Trophoblast cell (in vitro differentiated cells and primary cell): ENCODE results near the gene RABEP1.

Experiments
- DNase-seq, 2 donors: peaks; one replicate each; pipeline ENCODE4 v3.0.0-alpha.2; 2016
- H2AFZ ChIP-seq: 2 replicates; pipeline ENCODE4 v1.6.1; 2013; ENCODE audit warnings: low read length, moderate library complexity, mild to moderate bottlenecking; ENCODE audit not compliant: insufficient read depth, poor library complexity
- H2AK5ac ChIP-seq: 2 replicates; pipeline ENCODE4 v1.6.1; 2013; ENCODE audit warnings: mild to moderate bottlenecking, low read length
- H2BK120ac ChIP-seq: 2 replicates; pipeline ENCODE4 v1.6.1; 2013; ENCODE audit warnings: low read length, mild to moderate bottlenecking, moderate library complexity; ENCODE audit not compliant: insufficient read depth, poor library complexity
- H2BK12ac ChIP-seq: 2 replicates; pipeline ENCODE4 v1.6.1; 2013; ENCODE audit warnings: mild to moderate bottlenecking, low read length, moderate library complexity
- H2BK5ac ChIP-seq: 2 replicates; pipeline ENCODE4 v1.6.1; 2013; ENCODE audit warnings: low read length, low read depth, moderate library complexity, mild to moderate bottlenecking; ENCODE audit not compliant: poor library complexity
- H3K14ac ChIP-seq: 2 replicates; pipeline ENCODE4 v1.6.1; 2013; ENCODE audit warnings: mild to moderate bottlenecking, low read length
- H3K18ac ChIP-seq: 2 replicates; pipeline ENCODE4 v1.6.1; 2013; ENCODE audit warnings: mild to moderate bottlenecking, low read length
- H3K23ac ChIP-seq: 2 replicates; pipeline ENCODE4 v1.6.1; 2013; ENCODE audit warnings: low read length
- H3K27ac ChIP-seq: 2 replicates; pipeline ENCODE4 v1.5.1; 2013; ENCODE audit warnings: low read depth, mild to moderate bottlenecking, inconsistent platforms, low read length, moderate library complexity
- H3K27me3 ChIP-seq: 2 replicates; pipeline ENCODE4 v1.6.1; 2013; ENCODE audit warnings: inconsistent platforms, mild to moderate bottlenecking, low read length, moderate library complexity; ENCODE audit not compliant: insufficient read depth
- H3K36me3 ChIP-seq, 2 experiments: 1 replicate in 1 of 2; 2 replicates in 1 of 2; pipeline ENCODE4 v1.6.1; 2013; ENCODE audit warnings: low read length in 2 of 2, mild to moderate bottlenecking in 2 of 2, moderate library complexity in 1 of 2; ENCODE audit not compliant: insufficient read depth in 2 of 2, control insufficient read depth in 1 of 2
- H3K4ac ChIP-seq: 2 replicates; pipeline ENCODE4 v1.6.1; 2013; ENCODE audit warnings: low read depth, mild to moderate bottlenecking, low read length, moderate library complexity
- H3K4me1 ChIP-seq, 2 experiments: 1 replicate in 1 of 2; 2 replicates in 1 of 2; pipeline ENCODE4 v1.6.1; 2013; ENCODE audit warnings: low read length in 2 of 2, mild to moderate bottlenecking in 2 of 2, moderate library complexity in 1 of 2; ENCODE audit not compliant: insufficient read depth in 2 of 2, control insufficient read depth in 1 of 2
- H3K4me2 ChIP-seq: 2 replicates; pipeline ENCODE4 v1.6.1; 2013; ENCODE audit warnings: inconsistent platforms, mild to moderate bottlenecking, low read length, moderate library complexity
- H3K4me3 ChIP-seq: 2 replicates; pipeline ENCODE4 v1.5.1; 2013; ENCODE audit warnings: mild to moderate bottlenecking, low read depth, low read length, inconsistent platforms
- H3K79me1 ChIP-seq: one replicate; pipeline ENCODE4 v1.6.1; 2013; ENCODE audit warnings: low read length
- H3K79me2 ChIP-seq: 2 replicates; pipeline ENCODE4 v1.6.1; 2013; ENCODE audit warnings: low read length, mild to moderate bottlenecking; ENCODE audit not compliant: control insufficient read depth, insufficient read depth, poor library complexity
- H3K9ac ChIP-seq: 2 replicates; pipeline ENCODE4 v1.6.1; 2013; ENCODE audit warnings: mild to moderate bottlenecking, low read length
- H3K9me3 ChIP-seq: 2 replicates; pipeline ENCODE4 v1.6.1; 2013; ENCODE audit warnings: low read depth, mild to moderate bottlenecking, control low read depth, inconsistent platforms, low read length; ENCODE audit not compliant: insufficient read depth
- H4K12ac ChIP-seq: 2 replicates; pipeline ENCODE4 v1.6.1; 2013; ENCODE audit warnings: low read depth, mild to moderate bottlenecking, low read length, moderate library complexity
- H4K8ac ChIP-seq: 2 replicates; pipeline ENCODE4 v1.6.1; 2013; ENCODE audit warnings: low read depth, mild to moderate bottlenecking, low read length, moderate library complexity
- H4K91ac ChIP-seq: one replicate; pipeline ENCODE4 v1.6.1; 2013; ENCODE audit warnings: low read depth, mild to moderate bottlenecking, low read length, moderate library complexity
- WGBS: extraction: QIAGEN DNeasy Blood & Tissue Kit; methylation state at CpG from one replicate; pipeline ENCODE4 v1.1.7; 2013; ENCODE audit warnings: missing lambda C conversion rate; ENCODE audit not compliant: insufficient read length, insufficient coverage; ENCODE audit errors: extremely low coverage; 5-methylcytosine and 5-hydroxymethylcytosine counted together

Gene RABEP1

DNA sequence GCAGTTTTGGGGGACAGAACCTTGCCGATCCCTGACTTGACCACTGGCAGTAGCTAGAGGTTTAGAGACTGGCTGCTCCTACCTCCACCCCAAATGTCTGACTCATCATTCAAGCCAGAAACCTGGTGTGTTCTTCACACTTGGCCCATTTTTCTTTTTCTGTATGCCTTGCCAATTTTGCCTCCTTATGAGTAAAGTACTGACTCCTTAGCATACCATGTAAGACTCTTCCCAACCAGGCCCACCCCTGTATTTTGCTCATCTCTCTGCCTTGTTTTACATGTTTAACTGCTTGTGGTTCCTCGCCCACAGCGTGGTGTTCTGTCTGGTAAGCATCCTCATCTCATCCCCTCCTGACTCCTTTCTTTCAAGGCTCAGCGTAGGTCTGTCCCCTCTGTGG, 99.5 kb downstream of the RABEP1 start:
- H3K4me1 ChIP-seq = no peaks in the 10 kb centered on the region
- H3K9ac ChIP-seq = no peak overlapping the region
- no peaks in the 10 kb centered on the region for H3K79me1 ChIP-seq
- H2AK5ac ChIP-seq = no peak overlapping the region
- no peaks in the 10 kb centered on the region for H3K79me2 ChIP-seq
- no peak overlapping the region for H4K91ac ChIP-seq
- WGBS = no CpG with 5 or more reads among the region's 4 CpGs
- H3K27ac ChIP-seq = no peak overlapping the region
- no peak overlapping the region for H2BK120ac ChIP-seq
- no peak overlapping the region for H2BK12ac ChIP-seq
- no peak overlapping the region for H2BK5ac ChIP-seq
- no peak overlapping the region for H3K14ac ChIP-seq
- peaks cover 36 to 64% of the 10 kb centered on the region in 2 experiments for H3K36me3 ChIP-seq
- H3K9me3 ChIP-seq = peaks cover 1% of the 10 kb centered on the region
- no peak overlapping the region for H3K4ac ChIP-seq
- no peak for DNase-seq
- H3K4me2 ChIP-seq = no peak overlapping the region
- no peak overlapping the region for H4K8ac ChIP-seq
- no peak overlapping the region for H3K4me3 ChIP-seq
- no peak overlapping the region for H4K12ac ChIP-seq
- H3K23ac ChIP-seq = no peak overlapping the region
- H3K18ac ChIP-seq = no peak overlapping the region
- H2AFZ ChIP-seq = no peak overlapping the region
- no peaks in the 10 kb centered on the region for H3K27me3 ChIP-seq

DNA sequence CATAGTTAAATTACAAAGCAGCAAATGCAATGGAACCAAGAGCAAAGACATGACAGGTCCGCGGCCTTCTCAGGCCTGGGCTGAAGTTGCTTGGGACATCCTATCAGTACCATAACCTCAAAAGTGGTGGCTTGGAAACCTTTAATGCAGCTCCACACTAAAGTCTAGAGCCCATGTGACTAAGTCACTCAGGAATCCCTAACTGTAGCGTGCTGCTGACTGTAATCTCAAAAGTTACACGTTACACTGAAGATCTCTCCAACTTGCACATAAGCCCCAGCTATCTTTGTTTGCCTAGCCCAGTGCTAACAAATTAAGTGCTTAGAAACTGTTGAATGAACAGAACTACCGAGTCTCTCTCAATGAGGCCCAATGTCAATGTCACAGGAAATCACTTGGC, 109.6 kb downstream of the RABEP1 start:
- Histone ChIP-seq H3K79me2 (no peaks in the 10 kb centered on the region), H2BK12ac (no peak overlapping the region), H4K91ac (no peak overlapping the region), H3K14ac (no peak overlapping the region), H2AFZ (no peak overlapping the region), H3K4me1 (no peaks in the 10 kb centered on the region), H3K79me1 (no peaks in the 10 kb centered on the region), H2BK120ac (no peak overlapping the region), H2AK5ac (no peak overlapping the region), H3K23ac (no peak overlapping the region), H4K12ac (no peak overlapping the region), H3K4me3 (no peak overlapping the region), H3K36me3 (peaks cover 32 to 57% of the 10 kb centered on the region in 2 experiments), H3K27ac (no peak overlapping the region), H3K9me3 (no peaks in the 10 kb centered on the region), H3K9ac (no peak overlapping the region), H3K18ac (no peak overlapping the region), H3K4ac (no peak overlapping the region), H2BK5ac (no peak overlapping the region), H3K4me2 (no peak overlapping the region), H4K8ac (no peak overlapping the region), H3K27me3 (no peaks in the 10 kb centered on the region)
- WGBS = no CpG with 5 or more reads among the region's 5 CpGs
- no peak for DNase-seq

DNA sequence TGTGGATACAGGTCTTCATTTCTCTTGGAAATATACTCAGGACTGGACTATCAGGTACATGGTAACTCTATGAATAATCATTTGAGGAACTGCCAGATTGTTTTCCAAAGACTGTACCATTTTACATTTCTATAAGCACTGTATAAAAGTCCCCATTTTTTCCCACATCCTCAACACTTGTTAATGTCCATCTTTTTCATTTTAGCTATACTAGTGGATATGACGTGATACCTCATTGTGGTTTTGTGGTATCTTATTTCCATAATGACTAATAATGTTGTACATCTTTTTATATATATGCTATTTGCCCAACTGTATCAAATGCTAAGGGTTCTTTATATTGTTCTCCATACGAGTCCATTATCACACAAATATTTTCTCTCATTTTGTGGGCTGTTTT, 114.5 kb downstream of the RABEP1 start:
- Histone ChIP-seq H3K79me1 (no peaks in the 10 kb centered on the region), H2AK5ac (no peak overlapping the region), H3K23ac (no peak overlapping the region), H2BK120ac (no peak overlapping the region), H3K14ac (no peak overlapping the region), H2BK5ac (no peak overlapping the region), H3K27me3 (no peaks in the 10 kb centered on the region), H3K4me3 (no peak overlapping the region), H3K36me3 (peaks cover 40 to 42% of the 10 kb centered on the region in 2 experiments), H3K4me1 (no peaks in the 10 kb centered on the region), H4K91ac (no peak overlapping the region), H3K79me2 (no peaks in the 10 kb centered on the region), H2BK12ac (no peak overlapping the region), H3K27ac (no peak overlapping the region), H4K8ac (no peak overlapping the region), H3K9me3 (no peaks in the 10 kb centered on the region), H3K9ac (no peak overlapping the region), H2AFZ (no peak overlapping the region), H3K18ac (no peak overlapping the region), H3K4me2 (no peak overlapping the region), H3K4ac (no peak overlapping the region), H4K12ac (no peak overlapping the region)
- WGBS = no CpG with 5 or more reads among the region's 2 CpGs
- no peak for DNase-seq

DNA sequence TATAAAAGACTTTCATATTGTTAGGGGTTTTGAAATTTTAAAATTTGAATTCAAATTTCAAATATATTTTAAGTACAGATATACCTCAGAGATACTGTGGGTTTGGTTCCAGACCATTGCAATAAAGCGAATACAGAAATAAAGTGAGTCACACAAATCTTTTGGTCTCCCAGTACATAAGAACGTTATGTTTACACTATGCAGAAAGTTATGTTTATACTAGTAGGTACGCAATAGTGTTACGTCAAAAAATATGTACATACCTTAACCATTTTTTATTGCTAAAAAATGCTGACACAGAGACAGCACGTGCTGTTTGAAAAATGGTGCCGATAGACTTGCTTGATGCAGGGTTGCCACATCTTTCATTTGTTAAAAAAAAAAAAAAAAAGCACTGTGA, 117.7 kb downstream of the RABEP1 start:
- no peak overlapping the region for H3K4me2 ChIP-seq
- no peaks in the 10 kb centered on the region for H3K27me3 ChIP-seq
- no peak overlapping the region for H3K14ac ChIP-seq
- no peak overlapping the region for H2BK5ac ChIP-seq
- H3K4me1 ChIP-seq = no peaks in the 10 kb centered on the region
- no peak overlapping the region for H2BK120ac ChIP-seq
- no peak overlapping the region for H3K4me3 ChIP-seq
- H3K9ac ChIP-seq = no peak overlapping the region
- no peak overlapping the region for H3K18ac ChIP-seq
- no peaks in the 10 kb centered on the region for H3K79me1 ChIP-seq
- H2AFZ ChIP-seq = no peak overlapping the region
- no peak for DNase-seq
- WGBS = no CpG with 5 or more reads among the region's 6 CpGs
- no peaks in the 10 kb centered on the region for H3K79me2 ChIP-seq
- H3K23ac ChIP-seq = no peak overlapping the region
- H2AK5ac ChIP-seq = no peak overlapping the region
- no peak overlapping the region for H4K91ac ChIP-seq
- no peak overlapping the region for H2BK12ac ChIP-seq
- peaks cover 36 to 38% of the 10 kb centered on the region in 2 experiments for H3K36me3 ChIP-seq
- H4K8ac ChIP-seq = no peak overlapping the region
- no peak overlapping the region for H3K4ac ChIP-seq
- H3K9me3 ChIP-seq = no peaks in the 10 kb centered on the region
- H4K12ac ChIP-seq = no peak overlapping the region
- H3K27ac ChIP-seq = no peak overlapping the region
